GM23338 (cell line): ENCODE measurements around the gene SF3B4. TPM values are rescaled to one million over a fixed set of nuclear protein-coding genes. Genes with fewer than 3 reads are reported as not detected.

Source experiments
- ATAC-seq: fragments of 200-7000 bp; cut with Tn5 transposase; 3 replicates; pipeline ENCODE4 v1.9.1; 2020
- DNase-seq: peaks from one replicate; pipeline ENCODE4 v3.0.0-alpha.2; 2015; ENCODE audit warnings: low spot score
- H2AFZ ChIP-seq: fragments of 200-600 bp; sonication (generic); 2 replicates; pipeline ENCODE4 v1.8.0; 2016; ENCODE audit warnings: antibody characterized with exemption, mild to moderate bottlenecking, moderate library complexity
- H3F3A ChIP-seq: fragments of 200-600 bp; sonication (generic); replicated peaks from 2 replicates; pipeline ENCODE4 v1.8.0; 2017; ENCODE audit warnings: antibody characterized with exemption, mixed run types, low read depth
- H3K27ac ChIP-seq: fragments of 200-600 bp; sonication (generic); 2 replicates; pipeline ENCODE4 v1.6.1; 2016; ENCODE audit warnings: low read depth
- H3K27me3 ChIP-seq: fragments of 200-600 bp; sonication (generic); 2 replicates; pipeline ENCODE4 v1.8.0; 2016; ENCODE audit warnings: mild to moderate bottlenecking, mixed run types, moderate library complexity; ENCODE audit not compliant: insufficient read depth
- H3K36me3 ChIP-seq: fragments of 200-600 bp; sonication (generic); 2 replicates; pipeline ENCODE4 v1.8.0; 2016; ENCODE audit warnings: mild to moderate bottlenecking; ENCODE audit not compliant: insufficient read depth
- H3K4me1 ChIP-seq: fragments of 200-600 bp; sonication (generic); 2 replicates; pipeline ENCODE4 v1.8.0; 2016; ENCODE audit warnings: mild to moderate bottlenecking, moderate library complexity; ENCODE audit not compliant: insufficient read depth
- H3K4me2 ChIP-seq: fragments of 200-600 bp; sonication (generic); 2 replicates; pipeline ENCODE4 v1.7.1; 2017; ENCODE audit warnings: mixed run types
- H3K4me3 ChIP-seq: fragments of 200-600 bp; sonication (generic); 2 replicates; pipeline ENCODE4 v1.6.1; 2016; ENCODE audit warnings: mixed run types
- H3K79me2 ChIP-seq: fragments of 200-600 bp; sonication (generic); replicated peaks from 2 replicates; pipeline ENCODE4 v1.8.0; 2017; ENCODE audit warnings: mild to moderate bottlenecking; ENCODE audit not compliant: insufficient read depth
- H3K9me2 ChIP-seq: fragments of 200-600 bp; sonication (generic); 2 replicates; pipeline ENCODE4 v1.8.0; 2017; ENCODE audit not compliant: insufficient read depth
- H4K20me1 ChIP-seq: fragments of 200-600 bp; sonication (generic); replicated peaks from 2 replicates; pipeline ENCODE4 v1.8.0; 2017; ENCODE audit warnings: mild to moderate bottlenecking; ENCODE audit not compliant: insufficient read depth
- H3K27ac Mint-ChIP-seq: 2 replicates; pipeline ENCODE4 v1.8.0; 2020; ENCODE audit warnings: inconsistent platforms, mild to moderate bottlenecking, moderate library complexity, mixed read lengths
- H3K27me3 Mint-ChIP-seq: 3 replicates; pipeline ENCODE4 v1.8.0; 2022; ENCODE audit warnings: low read depth, mild to moderate bottlenecking, moderate library complexity, mixed read lengths, inconsistent platforms; ENCODE audit not compliant: insufficient read depth, poor library complexity
- H3K36me3 Mint-ChIP-seq: 3 replicates; pipeline ENCODE4 v1.8.0; 2021; ENCODE audit warnings: low read depth, mild to moderate bottlenecking, inconsistent platforms, moderate library complexity, mixed read lengths
- H3K4me1 Mint-ChIP-seq: 3 replicates; pipeline ENCODE4 v1.8.0; 2020; ENCODE audit warnings: mild to moderate bottlenecking, inconsistent platforms, mixed read lengths
- H3K4me3 Mint-ChIP-seq: 3 replicates; pipeline ENCODE4 v1.8.0; 2021; ENCODE audit warnings: moderate library complexity, mild to moderate bottlenecking, inconsistent platforms, mixed read lengths
- H3K9me3 Mint-ChIP-seq: 3 replicates; pipeline ENCODE4 v1.8.0; 2020; ENCODE audit warnings: moderate library complexity, mild to moderate bottlenecking, inconsistent platforms, mixed read lengths
- CTCF ChIP-seq, 2 experiments: fragments of 200-600 bp in 1 of 2; sonication (generic) in 1 of 2; conservative IDR thresholded peaks; 2 replicates each; pipeline versions ENCODE4 v1.5.1 to v1.6.1; 2016 to 2017; ENCODE audit warnings: antibody characterized with exemption in 2 of 2, low read depth in 2 of 2, mild to moderate bottlenecking in 2 of 2, moderate library complexity in 1 of 2
- EZH2 ChIP-seq: fragments of 200-600 bp; sonication (generic); IDR thresholded peaks from one replicate; pipeline ENCODE4 v1.8.0; 2017; ENCODE audit warnings: antibody characterized with exemption, mild to moderate bottlenecking, low read depth; ENCODE audit not compliant: unreplicated experiment
- EZH2phosphoT487 ChIP-seq: fragments of 200-600 bp; sonication (generic); IDR thresholded peaks from one replicate; pipeline ENCODE4 v1.8.1; 2018; ENCODE audit warnings: antibody characterized with exemption; ENCODE audit not compliant: unreplicated experiment
- JUNB ChIP-seq: IDR thresholded peaks from one replicate; pipeline ENCODE4 v1.6.1; 2016; ENCODE audit warnings: antibody characterized with exemption; ENCODE audit not compliant: unreplicated experiment
- NANOG ChIP-seq: IDR thresholded peaks from 2 replicates; pipeline ENCODE4 v1.6.1; 2016; ENCODE audit warnings: antibody characterized with exemption, borderline replicate concordance
- POLR2AphosphoS5 ChIP-seq: IDR thresholded peaks from 2 replicates; pipeline ENCODE4 v1.6.1; 2016; ENCODE audit warnings: antibody characterized with exemption, low read depth
- REST ChIP-seq: IDR thresholded peaks from one replicate; pipeline ENCODE4 v1.6.1; 2018; ENCODE audit warnings: antibody characterized with exemption; ENCODE audit not compliant: unreplicated experiment
- STAT1 ChIP-seq: IDR thresholded peaks from one replicate; pipeline ENCODE4 v1.6.1; 2016; ENCODE audit warnings: antibody characterized with exemption; ENCODE audit not compliant: unreplicated experiment
- ZNF114 ChIP-seq: fragments of 250-450 bp; sonication (Bioruptor Pico); IDR thresholded peaks from 2 replicates; pipeline ENCODE4 v1.5.0; 2020; ENCODE audit warnings: mild to moderate bottlenecking, moderate library complexity
- ZNF331 ChIP-seq: fragments of 250-450 bp; sonication (Bioruptor Pico); IDR thresholded peaks from 2 replicates; pipeline ENCODE4 v1.5.0; 2020; ENCODE audit warnings: low read depth, mild to moderate bottlenecking, moderate library complexity
- ZNF462 ChIP-seq: fragments of 250-450 bp; sonication (Bioruptor Pico); IDR thresholded peaks from 2 replicates; pipeline ENCODE4 v1.5.0; 2020; ENCODE audit warnings: mild to moderate bottlenecking, moderate library complexity
- polyA plus RNA-seq: library from polyadenylated mRNA; unstranded; fragments of >200 nt; fragmentation: Nextera tagmentation; extraction: Ambion mirVana; gene quantifications from 2 replicates; pipeline ENCODE4 v1.2.1, GENCODE V29; 2016
- total RNA-seq: library from RNA; depleted of rRNA; stranded (reverse); fragments of >200 nt; shearing (Covaris generic); gene quantifications from 2 replicates; pipeline ENCODE4 v1.2.3, GENCODE V29; 2014

The SF3B4 gene
- total and polyA plus RNA-seq, 2 experiments from 2014 or later: 48.7 to 84.0 TPM

GRCh38 chr1:149934356-149934755 is 6.8 kb upstream of the SF3B4 start:
- Histone ChIP-seq H3K27ac (no peak overlapping the region), H3K9me2 (no peaks in the 10 kb centered on the region), H3K4me2 (no peak overlapping the region), H3F3A (peaks cover 3% of the 10 kb centered on the region; the same call in 1 of the 2 replicates), H3K79me2 (no peaks in the 10 kb centered on the region), H4K20me1 (no peaks in the 10 kb centered on the region), H3K4me3 (no peak overlapping the region), H3K27me3 (no peaks in the 10 kb centered on the region), H2AFZ (no peak overlapping the region), H3K36me3 (no peaks in the 10 kb centered on the region), H3K4me1 (peaks cover 32% of the 10 kb centered on the region)
- Mint-ChIP-seq H3K36me3 (no peaks in the 10 kb centered on the region), H3K4me1 (peaks cover 33% of the 10 kb centered on the region), H3K4me3 (no peak overlapping the region), H3K27ac (no peak overlapping the region), H3K9me3 (no peaks in the 10 kb centered on the region), H3K27me3 (peaks cover 10% of the 10 kb centered on the region)
- ATAC-seq (no peak), DNase-seq (no peak)
- TF ChIP-seq NANOG: no peak

GRCh38 chr1:149933208-149933607 is 5.6 kb upstream of the SF3B4 start:
- peaks cover 33% of the 10 kb centered on the region for H3K4me1 Mint-ChIP-seq
- no peak for ATAC-seq
- H3K4me1 ChIP-seq: peaks cover 32% of the 10 kb centered on the region
- H3K4me3 ChIP-seq: no peak overlapping the region
- H3K36me3 ChIP-seq: no peaks in the 10 kb centered on the region
- no peaks in the 10 kb centered on the region for H3K9me3 Mint-ChIP-seq
- no peak overlapping the region for H3K27ac Mint-ChIP-seq
- H3K27me3 ChIP-seq: no peaks in the 10 kb centered on the region
- H2AFZ ChIP-seq: no peak overlapping the region
- no peaks in the 10 kb centered on the region; the same call in 1 of the 2 replicates for H3F3A ChIP-seq
- H3K79me2 ChIP-seq: no peaks in the 10 kb centered on the region
- no peak overlapping the region for H3K27ac ChIP-seq
- H3K4me3 Mint-ChIP-seq: no peak overlapping the region
- H3K27me3 Mint-ChIP-seq: peaks cover 8% of the 10 kb centered on the region
- no peak for DNase-seq
- H4K20me1 ChIP-seq: no peaks in the 10 kb centered on the region
- H3K36me3 Mint-ChIP-seq: no peaks in the 10 kb centered on the region
- no peaks in the 10 kb centered on the region for H3K9me2 ChIP-seq
- no peak overlapping the region for H3K4me2 ChIP-seq
- TF ChIP-seq JUNB (no peak), REST (no peak), EZH2 (no peak), ZNF462 (CRISPR knock-in tag) (no peak), EZH2phosphoT487 (no peak), ZNF331 (CRISPR knock-in tag) (no peak), ZNF114 (no peak), STAT1 (no peak), CTCF (conservative IDR thresholded peaks at IDR 0.05; ENCODE audit: low read depth in 2 of 2) (no peak), NANOG (no peak), POLR2AphosphoS5 (no peak)
